DLD1 (cell line): ENCODE measurements around the gene TTYH2.

Source experiments
- in situ Hi-C: cut with HindIII; loops from 2 replicates; pipeline ENCODE4 v1.10.0; 2017; ENCODE audit warnings: low sequenced_read_pairs

The TTYH2 gene

GRCh38 chr17:74192950-74193781, 20.2 kb upstream of the TTYH2 start:
- in situ Hi-C loops: loop anchor here (25.0 kb wide), 1 partner anchor 106 kb away; no protein-coding TSS in a partner anchor

- in situ Hi-C loops: loop anchor here (25.0 kb wide), 1 partner anchor 107 kb away; no protein-coding TSS in a partner anchor
Measured at GRCh38 chr17:74194682-74195081, 18.7 kb upstream of the TTYH2 start.

- in situ Hi-C loops: loop anchor here (25.0 kb wide), 1 partner anchor 109 kb away; no protein-coding TSS in a partner anchor
Measured at GRCh38 chr17:74196541-74197317, 16.6 kb upstream of the TTYH2 start.

GRCh38 chr17:74197801-74198200, 15.6 kb upstream of the TTYH2 start:
- in situ Hi-C loops: loop anchor here (25.0 kb wide), 1 partner anchor 110 kb away; no protein-coding TSS in a partner anchor

GRCh38 chr17:74198694-74199093, 14.7 kb upstream of the TTYH2 start:
- in situ Hi-C loops: loop anchor here (25.0 kb wide), 1 partner anchor 111 kb away; no protein-coding TSS in a partner anchor

- in situ Hi-C loops: loop anchor here (25.0 kb wide), 1 partner anchor 112 kb away; no protein-coding TSS in a partner anchor
Measured at GRCh38 chr17:74199306-74200092, 13.9 kb upstream of the TTYH2 start.

- in situ Hi-C loops: no loop called here
Measured at GRCh38 chr17:74200112-74200511, 13.3 kb upstream of the TTYH2 start.

- in situ Hi-C loops: no loop called here
Measured at GRCh38 chr17:74201250-74201649, 12.1 kb upstream of the TTYH2 start.

GRCh38 chr17:74201948-74202347, 11.4 kb upstream of the TTYH2 start:
- in situ Hi-C loops: no loop called here

GRCh38 chr17:74202938-74203337, 10.4 kb upstream of the TTYH2 start:
- in situ Hi-C loops: no loop called here

GRCh38 chr17:74203439-74204240, 9.7 kb upstream of the TTYH2 start, which contains the start of gene RPL38:
TSS of gene RPL38 (plus strand) at chr17:74203678. CDS start at chr17:74203956, 278 bp downstream.
- in situ Hi-C loops: no loop called here

GRCh38 chr17:74204474-74204873, 8.9 kb upstream of the TTYH2 start:
- in situ Hi-C loops: no loop called here

GRCh38 chr17:74205274-74205673, 8.1 kb upstream of the TTYH2 start:
- in situ Hi-C loops: no loop called here

- in situ Hi-C loops: no loop called here
Measured at GRCh38 chr17:74206332-74206818, 7.0 kb upstream of the TTYH2 start.

- in situ Hi-C loops: no loop called here
Measured at GRCh38 chr17:74210191-74211140, 2.9 kb upstream of the TTYH2 start.

GRCh38 chr17:74211141-74211911, 2.0 kb upstream of the TTYH2 start:
- in situ Hi-C loops: no loop called here

GRCh38 chr17:74211912-74212208, 1.5 kb upstream of the TTYH2 start:
- in situ Hi-C loops: no loop called here
